GM19324 (cell line): Measurements from ENCODE around the gene NEGR1.
"Not testable (repeated sequence)": the region's sequence is repeated elsewhere in the genome, so short reads cannot be mapped to it uniquely, and the experiment has no call there.

Experiments
- ATAC-seq: cut with Tn5 transposase; IDR thresholded peaks from one replicate; pipeline ENCODE4 v1.9.1; 2021; ENCODE audit warnings: mild to moderate bottlenecking, moderate library complexity; ENCODE audit not compliant: unreplicated experiment, low FRiP score

The NEGR1 gene

GRCh38 chr1:72235931-72236330 lies 46.4 kb downstream of the NEGR1 start:
- ATAC-seq: not testable (repeated sequence)

DNA sequence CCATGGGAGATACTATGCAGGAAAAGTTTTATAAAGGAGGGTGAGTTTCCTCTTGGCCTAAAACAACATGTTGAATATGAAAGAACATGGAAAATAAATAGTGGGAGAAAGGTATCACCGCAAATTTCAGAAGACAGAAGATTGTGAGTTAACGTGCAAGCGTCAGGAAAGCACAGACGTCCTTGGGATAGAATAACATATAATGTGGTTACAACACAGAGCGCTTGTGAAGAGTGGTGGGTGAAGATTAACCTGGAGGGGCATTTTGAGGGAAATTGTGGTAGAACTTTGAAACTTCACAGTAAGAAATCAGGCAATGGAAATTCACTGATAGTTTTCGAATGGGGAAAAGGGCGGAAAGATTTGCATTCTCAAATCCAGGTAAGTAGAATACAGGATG lies 47.3 kb downstream of the NEGR1 start:
- ATAC-seq: no peak

DNA sequence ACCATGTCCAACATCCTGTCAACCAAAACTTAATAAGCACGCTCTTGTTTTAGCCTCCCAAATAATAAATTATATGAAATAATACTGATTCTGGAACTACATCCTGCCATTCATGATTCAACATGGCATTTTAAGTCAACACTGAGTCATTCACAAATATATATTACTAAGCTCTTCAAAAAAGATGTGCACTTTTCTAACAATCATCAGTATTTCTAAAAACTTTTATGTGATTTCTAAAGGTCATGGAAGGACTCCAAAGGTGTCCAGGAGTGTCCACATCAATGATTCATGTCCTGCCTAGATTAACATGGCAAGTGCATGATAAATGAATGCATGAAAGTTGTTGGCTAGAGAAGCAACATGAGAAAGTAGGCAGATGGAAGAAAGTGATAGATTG lies 51.6 kb downstream of the NEGR1 start:
- no peak for ATAC-seq

DNA sequence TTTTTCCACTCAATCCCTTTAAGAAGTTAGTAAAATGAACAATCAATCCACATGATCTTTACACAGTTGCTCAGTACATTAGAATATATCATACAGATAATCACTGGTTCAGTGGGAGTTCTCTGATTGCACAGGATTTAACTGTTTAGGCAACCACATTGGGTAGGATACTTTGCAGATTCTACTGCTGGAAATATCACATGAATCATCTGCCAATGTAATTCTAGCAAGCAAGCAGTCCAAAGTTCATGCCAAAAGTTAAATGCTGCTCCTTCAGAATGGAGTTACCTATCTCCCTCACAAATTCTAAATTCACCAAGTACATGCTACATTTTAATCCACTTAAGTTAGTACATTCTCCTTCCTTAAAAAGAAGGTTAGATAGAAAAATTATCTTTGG lies 52.4 kb downstream of the NEGR1 start:
- ATAC-seq: no peak

- ATAC-seq: no peak
These were observed 54.7 kb downstream of the NEGR1 start for GRCh38 chr1:72227667-72228066.

- no peak for ATAC-seq
These were observed 57.8 kb downstream of the NEGR1 start for GRCh38 chr1:72224506-72224905.

GRCh38 chr1:72221811-72222210 lies 60.5 kb downstream of the NEGR1 start:
- no peak for ATAC-seq

DNA sequence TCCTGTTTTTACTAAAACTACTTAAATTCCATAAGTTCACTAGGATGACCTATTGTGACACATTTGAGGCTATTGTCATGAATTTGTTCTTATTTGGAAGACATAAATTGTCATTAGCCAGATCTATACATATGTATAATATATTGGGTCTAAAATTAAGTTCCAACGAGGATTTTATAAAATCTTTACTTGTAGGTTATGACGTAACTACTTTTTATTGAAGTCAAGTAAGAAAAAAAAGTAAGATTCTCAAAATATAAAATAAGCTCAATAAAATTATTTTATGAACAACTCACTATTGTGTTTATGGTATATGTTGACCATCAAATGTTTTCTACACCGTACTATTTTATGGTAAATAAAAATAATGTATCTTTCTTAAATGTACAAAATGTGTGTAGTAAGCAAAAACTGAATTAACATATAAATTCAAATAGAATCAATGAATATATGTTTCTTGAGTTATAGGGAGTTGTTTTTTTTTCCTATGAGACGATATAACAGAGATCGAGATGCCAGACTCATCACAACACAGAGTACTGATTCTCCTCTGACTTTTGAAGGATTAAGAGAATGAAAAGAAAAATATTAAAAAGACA lies 64.1 kb downstream of the NEGR1 start:
- ATAC-seq: no peak

GRCh38 chr1:72207059-72207458 lies 75.3 kb downstream of the NEGR1 start:
- ATAC-seq: no peak

- no peak for ATAC-seq
These were observed 79.6 kb downstream of the NEGR1 start for GRCh38 chr1:72202761-72203160.

DNA sequence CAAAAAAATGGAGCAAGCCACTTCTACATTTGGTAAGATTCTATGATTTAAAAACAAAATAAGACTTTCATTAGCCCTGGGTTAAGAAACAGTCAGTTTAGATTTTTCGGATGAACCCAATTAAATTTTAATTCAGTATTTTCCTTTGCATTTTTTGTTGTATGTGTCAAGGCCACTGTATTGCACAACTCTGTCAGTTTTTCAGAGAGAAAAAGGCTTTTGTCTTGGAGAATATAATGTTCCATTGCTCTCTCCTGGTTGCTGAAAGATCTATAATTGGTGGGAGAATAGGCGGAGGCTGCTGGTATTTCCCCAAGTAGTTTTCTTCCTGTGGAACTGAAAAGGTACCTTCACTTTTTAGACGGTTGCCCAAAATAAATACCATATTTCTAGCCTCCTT lies 84.6 kb downstream of the NEGR1 start:
- no peak for ATAC-seq

- ATAC-seq: no peak
These were observed 95.5 kb downstream of the NEGR1 start for GRCh38 chr1:72186733-72187307.

DNA sequence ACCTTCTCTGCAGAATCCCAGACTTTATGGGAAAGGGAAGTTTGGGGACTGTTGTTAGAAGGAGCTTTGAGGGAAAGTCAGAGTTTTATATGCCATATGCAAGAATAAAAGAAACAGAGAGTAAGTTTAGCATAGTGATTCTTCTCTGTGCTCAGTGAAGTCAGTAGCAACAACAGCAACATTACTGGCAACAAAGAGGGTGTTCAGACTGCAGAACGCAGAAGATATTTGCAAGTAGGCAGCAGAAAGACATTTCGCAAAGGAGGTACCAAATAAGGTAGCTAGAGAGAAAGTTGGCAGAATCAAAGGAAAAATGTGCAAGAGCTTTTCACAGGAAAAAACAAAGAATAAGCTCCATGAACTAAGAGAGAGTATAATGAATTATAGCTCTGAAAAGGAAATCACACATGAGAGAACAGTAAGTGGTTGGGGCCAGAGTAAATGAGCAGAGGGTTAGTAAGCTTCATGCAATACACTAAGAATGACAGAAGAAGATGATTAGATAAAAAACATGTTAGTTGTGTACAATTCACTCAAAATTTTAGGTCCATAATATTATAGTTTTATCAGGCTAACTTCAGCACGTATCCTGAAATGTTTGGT lies 98.1 kb downstream of the NEGR1 start:
- ATAC-seq: no peak

DNA sequence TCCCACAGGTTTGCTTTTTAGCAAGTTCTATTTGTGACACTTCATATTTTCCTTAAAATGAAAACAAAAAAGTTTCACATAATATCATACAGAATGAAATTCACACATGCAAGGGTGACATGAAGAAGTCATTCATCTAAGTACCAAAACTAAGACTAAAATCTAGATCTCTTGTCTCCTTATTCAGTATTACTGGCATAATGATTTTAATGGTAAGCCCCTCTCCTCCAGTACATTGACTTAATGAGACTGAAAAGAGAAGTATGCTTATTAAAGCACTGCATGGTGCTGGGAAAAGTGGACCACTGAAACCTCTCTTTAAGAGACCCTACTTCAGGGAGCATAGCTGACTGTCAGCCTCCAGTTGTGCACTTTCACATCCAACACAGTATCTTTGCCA lies 99.5 kb downstream of the NEGR1 start:
- ATAC-seq: no peak

- ATAC-seq: no peak
These were observed 104.1 kb downstream of the NEGR1 start for GRCh38 chr1:72178266-72178665.

DNA sequence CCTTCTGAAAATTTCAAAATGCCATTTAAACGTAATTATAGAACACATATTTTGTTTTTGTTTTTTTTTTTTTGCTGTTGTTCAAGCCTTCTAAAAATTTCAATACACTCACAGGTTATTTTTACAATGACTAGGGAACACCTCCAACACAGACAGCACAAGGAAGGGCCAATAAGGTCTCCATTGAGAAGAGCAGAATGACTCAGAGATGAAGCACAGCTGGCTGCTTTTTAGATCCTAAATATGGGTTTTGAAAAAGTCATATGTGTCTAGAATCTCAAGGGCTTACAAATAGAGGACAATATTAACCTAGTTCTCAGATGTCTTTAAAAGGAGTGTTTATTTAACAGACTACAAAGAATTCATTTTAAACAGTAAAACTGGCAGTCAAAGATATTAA lies 104.6 kb downstream of the NEGR1 start:
- ATAC-seq: no peak

DNA sequence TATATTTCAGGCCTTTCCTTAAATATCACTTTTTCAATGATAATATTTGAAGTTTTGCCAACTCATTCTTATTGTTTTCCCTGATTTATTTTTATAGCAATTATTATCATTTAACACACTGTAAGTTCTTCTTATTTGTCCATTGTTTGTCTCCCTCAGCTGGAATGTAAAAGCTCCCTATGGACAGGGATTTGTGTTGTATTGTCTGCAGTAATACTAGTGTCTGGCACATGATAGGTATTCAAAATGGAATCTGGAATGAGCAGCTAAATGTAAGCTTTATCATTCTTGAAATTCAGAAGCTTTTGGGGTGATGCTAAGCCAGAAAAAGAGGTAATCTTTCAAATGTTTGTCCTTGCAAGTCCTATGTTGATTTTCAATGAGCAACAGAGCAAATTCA lies 112.1 kb downstream of the NEGR1 start:
- ATAC-seq: no peak

GRCh38 chr1:72166426-72166825 lies 115.9 kb downstream of the NEGR1 start:
- no peak for ATAC-seq

DNA sequence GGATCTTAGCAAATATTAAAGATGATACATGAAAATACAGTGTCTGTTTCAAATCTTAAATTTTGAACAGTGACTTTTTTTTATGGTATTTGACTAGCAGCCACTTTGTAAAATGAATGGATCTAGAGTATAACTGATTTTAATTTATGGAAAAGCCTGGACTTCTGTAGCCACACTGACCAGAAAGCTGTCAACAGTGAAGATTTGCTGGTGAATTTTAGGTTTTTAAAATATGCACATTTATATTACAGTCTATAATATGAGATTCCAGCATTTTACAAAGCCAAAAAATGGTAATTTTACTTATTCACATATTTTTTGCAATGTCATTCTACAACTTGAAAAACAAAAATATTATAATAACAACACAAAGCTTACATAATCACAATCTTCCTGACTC lies 131.8 kb downstream of the NEGR1 start:
- ATAC-seq: no peak

DNA sequence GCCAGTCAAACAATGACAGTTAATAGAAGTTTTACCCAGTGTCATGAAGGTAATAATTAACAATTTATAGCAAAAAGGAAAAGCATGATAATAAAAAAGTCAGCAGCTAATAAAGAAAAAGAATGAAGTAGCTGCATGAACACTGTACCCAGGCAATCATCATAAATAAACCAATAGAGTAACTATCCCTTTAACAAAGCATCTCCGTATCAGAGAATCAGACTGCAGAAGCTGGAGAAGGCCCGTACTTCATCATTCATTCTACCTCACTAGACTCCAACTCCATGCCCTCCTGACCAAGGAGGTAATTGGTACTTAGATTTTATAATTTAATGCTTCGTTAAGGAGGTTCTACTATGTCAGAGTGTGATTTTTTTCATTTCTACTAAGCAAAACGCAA lies 140.5 kb downstream of the NEGR1 start:
- ATAC-seq: no peak

DNA sequence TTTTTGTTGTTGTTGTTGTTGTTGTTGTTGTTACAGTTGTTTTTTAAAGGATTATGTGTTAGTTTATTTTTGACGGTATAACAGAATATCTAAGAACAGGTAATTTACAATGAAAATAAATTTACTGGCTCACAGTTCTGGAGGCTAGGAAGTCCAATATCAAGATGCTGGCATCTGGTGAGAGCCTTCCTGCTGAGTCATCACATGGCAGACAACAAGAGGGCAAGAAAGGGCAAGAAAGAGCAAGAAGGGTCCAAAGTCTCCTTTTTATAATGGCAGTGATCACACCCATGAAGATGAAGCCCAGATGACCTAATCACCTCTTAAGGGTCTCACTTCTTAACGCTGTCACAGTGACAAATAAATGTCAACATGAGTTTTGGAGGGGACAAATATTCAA lies 142.1 kb downstream of the NEGR1 start:
- ATAC-seq: no peak

GRCh38 chr1:72137656-72138055 lies 144.7 kb downstream of the NEGR1 start:
- no peak for ATAC-seq
